ENCODE measurements around the gene KLF15.

Gene KLF15

DNA sequence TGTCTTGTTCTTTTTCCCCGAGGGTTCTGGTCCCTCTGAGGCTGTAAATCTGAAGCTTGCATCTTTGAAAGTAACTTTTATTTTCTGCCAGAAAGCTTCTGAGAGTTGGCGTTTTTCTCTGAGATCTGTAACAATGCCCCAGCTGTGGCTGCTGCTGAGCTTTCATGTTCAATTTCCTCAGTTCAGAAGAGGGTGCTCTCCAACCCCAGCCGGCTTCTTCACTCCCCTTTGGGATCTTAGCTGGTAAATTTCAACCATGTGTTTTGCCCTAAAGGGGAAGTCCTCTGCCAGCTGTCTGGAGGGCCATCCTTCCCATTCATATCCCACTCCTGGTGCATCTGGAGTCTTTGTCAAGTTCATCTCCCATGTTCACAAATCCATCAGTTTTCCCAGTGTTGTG lies 19.2 kb upstream of the KLF15 start:
- no peak for DNase-seq
- H3K9me3 ChIP-seq (ENCODE audit: control extremely low read depth in 1 of 5, control insufficient read depth in 4 of 5, insufficient read depth in 2 of 5, low read depth in 1 of 5, low read length in 4 of 5): no peaks in the 10 kb centered on the region
- no peak overlapping the region for H3K27ac ChIP-seq (ENCODE audit: insufficient read depth in 1 of 2, low read depth in 1 of 2, low read length in 2 of 2, poor library complexity in 1 of 2, severe bottlenecking in 2 of 2)
- no peaks in the 10 kb centered on the region for H3K36me3 ChIP-seq (ENCODE audit: control insufficient read depth in 4 of 4, insufficient read depth in 4 of 4, low read length in 3 of 4)
- H3K27me3 ChIP-seq (replicated peaks in 2 of 5; ENCODE audit: control insufficient read depth in 4 of 5, insufficient read depth in 5 of 5, low read length in 4 of 5): peaks cover 0 to 4% (median 0%) of the 10 kb centered on the region in 5 experiments
- POLR2A ChIA-PET: no interaction called here
- CTCF ChIA-PET: no interaction called here
- 69% methylated on average over 3 of the region's 3 CpGs for WGBS (ENCODE audit: insufficient coverage)
- H3K4me1 ChIP-seq (ENCODE audit: control extremely low read depth in 1 of 4, control insufficient read depth in 4 of 4, insufficient read depth in 4 of 4, low read length in 3 of 4): peaks cover 0 to 7% (median under 1%) of the 10 kb centered on the region in 4 experiments
- no peak overlapping the region for H3K4me3 ChIP-seq (ENCODE audit: control insufficient read depth in 1 of 7, extremely low read depth in 1 of 7, insufficient read depth in 4 of 7, low read depth in 2 of 7, low read length in 6 of 7)

DNA sequence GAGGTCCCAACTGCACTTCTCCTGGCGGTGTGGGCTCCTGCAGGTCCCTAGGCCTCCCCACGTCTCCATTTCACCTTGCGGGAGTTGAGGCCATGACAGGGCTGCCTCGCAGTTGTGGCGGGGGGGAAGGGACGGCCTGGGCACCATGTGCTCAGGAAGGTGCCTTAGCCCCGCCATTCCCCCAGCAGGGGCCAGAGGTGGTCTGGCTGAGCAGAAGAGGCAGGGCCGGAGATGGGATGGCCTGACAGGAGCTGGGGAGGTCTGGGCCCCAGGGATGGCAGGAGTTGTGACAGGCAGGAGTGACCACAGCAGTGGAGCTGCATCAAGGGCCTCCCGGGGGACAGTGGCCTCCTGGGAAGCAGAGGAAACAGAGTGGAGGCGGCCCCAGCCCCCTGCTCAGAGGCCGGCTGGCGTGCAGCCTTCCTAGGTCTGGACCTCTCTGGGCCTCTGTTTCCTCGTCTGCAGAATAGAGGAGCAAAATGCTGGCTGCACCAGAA lies 18.7 kb upstream of the KLF15 start:
- Histone ChIP-seq H3K4me3 (ENCODE audit: control insufficient read depth in 1 of 7, extremely low read depth in 1 of 7, insufficient read depth in 4 of 7, low read depth in 2 of 7, low read length in 6 of 7) (no peak overlapping the region), H3K27ac (ENCODE audit: insufficient read depth in 1 of 2, low read depth in 1 of 2, low read length in 2 of 2, poor library complexity in 1 of 2, severe bottlenecking in 2 of 2) (no peak overlapping the region), H3K36me3 (ENCODE audit: control insufficient read depth in 4 of 4, insufficient read depth in 4 of 4, low read length in 3 of 4) (no peaks in the 10 kb centered on the region), H3K4me1 (ENCODE audit: control extremely low read depth in 1 of 4, control insufficient read depth in 4 of 4, insufficient read depth in 4 of 4, low read length in 3 of 4) (peaks cover 0 to 7% (median under 1%) of the 10 kb centered on the region in 4 experiments), H3K27me3 (replicated peaks in 2 of 5; ENCODE audit: control insufficient read depth in 4 of 5, insufficient read depth in 5 of 5, low read length in 4 of 5) (peaks cover 0 to 5% (median 0%) of the 10 kb centered on the region in 5 experiments), H3K9me3 (ENCODE audit: control extremely low read depth in 1 of 5, control insufficient read depth in 4 of 5, insufficient read depth in 2 of 5, low read depth in 1 of 5, low read length in 4 of 5) (no peaks in the 10 kb centered on the region)
- no peak for DNase-seq
- 97% methylated on average over 10 of the region's 13 CpGs for WGBS (ENCODE audit: insufficient coverage)
- CTCF ChIA-PET: no interaction called here
- POLR2A ChIA-PET: no interaction called here

DNA sequence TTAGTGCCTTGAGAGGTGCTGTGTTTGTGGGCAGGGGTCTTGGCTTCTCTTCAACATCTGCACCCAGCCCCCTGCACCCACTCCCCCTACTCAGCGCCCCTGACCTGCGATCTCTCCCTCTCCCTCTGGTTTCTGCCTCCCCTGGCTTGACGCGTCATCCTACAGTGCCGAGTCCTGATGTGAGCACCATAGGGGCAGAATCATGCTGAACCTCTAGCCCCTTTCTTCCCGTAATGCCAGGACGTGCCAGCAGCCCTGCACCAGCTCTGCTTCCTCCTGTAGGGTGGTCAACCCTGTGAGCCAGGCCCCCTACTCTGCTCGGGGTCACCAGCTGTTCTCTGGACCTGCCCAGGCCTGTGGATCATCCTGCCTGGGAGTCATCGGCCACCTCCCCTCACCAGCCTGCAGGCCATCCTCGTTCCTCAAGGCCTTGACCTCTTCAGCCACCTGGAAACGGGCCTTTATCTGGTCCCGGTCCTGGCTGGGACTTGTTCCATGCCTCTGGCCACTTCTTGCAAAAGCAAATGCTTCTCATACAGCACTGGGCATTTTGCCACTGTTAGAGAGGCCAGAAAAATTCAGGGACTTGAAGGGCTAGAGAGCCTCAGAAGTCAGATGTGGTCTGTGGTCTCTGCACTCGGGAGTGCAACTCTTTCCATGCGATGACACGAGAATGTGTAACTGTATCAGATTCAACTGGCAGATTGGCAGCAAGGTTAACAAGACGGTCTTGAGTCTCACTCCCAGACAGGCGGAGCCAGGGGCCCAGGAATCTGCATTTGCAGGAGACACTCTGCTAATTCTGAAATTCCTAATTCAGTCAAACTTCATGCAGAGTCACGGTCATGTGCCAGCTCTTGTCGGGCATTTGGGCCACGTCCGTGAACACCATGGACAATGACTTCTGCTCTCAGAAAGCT lies 16.7 kb upstream of the KLF15 start:
- DNase-seq: no peak
- WGBS (ENCODE audit: insufficient coverage): 94% methylated on average over 20 of the region's 21 CpGs

DNA sequence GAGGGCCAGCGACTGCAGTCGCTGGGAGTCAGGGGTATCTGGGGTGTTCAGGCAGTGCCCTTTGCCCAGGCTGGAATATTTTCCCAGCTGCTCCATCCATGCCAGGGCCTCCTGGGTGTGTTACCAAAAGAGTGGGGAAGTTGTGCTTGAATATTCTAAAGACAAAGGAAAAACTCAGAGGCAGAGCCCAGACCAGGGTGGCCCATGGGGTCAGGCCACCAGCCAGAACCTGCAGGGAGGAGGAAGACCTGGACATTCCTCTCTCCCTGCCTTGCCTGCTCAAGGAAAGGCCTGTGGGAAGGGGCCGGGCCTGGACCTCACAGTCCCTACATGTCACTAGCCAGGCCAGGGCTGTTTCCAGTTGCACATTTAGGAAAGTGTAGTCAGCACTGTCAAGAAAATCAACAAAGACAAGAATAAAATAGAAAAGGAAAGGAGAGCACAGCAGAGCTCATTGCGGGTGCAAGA lies 16.0 kb upstream of the KLF15 start:
- H3K36me3 ChIP-seq (ENCODE audit: control insufficient read depth in 4 of 4, insufficient read depth in 4 of 4, low read length in 3 of 4): no peaks in the 10 kb centered on the region
- DNase-seq: no peak
- H3K27ac ChIP-seq (ENCODE audit: insufficient read depth in 1 of 2, low read depth in 1 of 2, low read length in 2 of 2, poor library complexity in 1 of 2, severe bottlenecking in 2 of 2): no peak overlapping the region
- peaks cover 0 to 6% (median under 1%) of the 10 kb centered on the region in 4 experiments for H3K4me1 ChIP-seq (ENCODE audit: control extremely low read depth in 1 of 4, control insufficient read depth in 4 of 4, insufficient read depth in 4 of 4, low read length in 3 of 4)
- POLR2A ChIA-PET: no interaction called here
- no peak overlapping the region for H3K4me3 ChIP-seq (ENCODE audit: control insufficient read depth in 1 of 7, extremely low read depth in 1 of 7, insufficient read depth in 4 of 7, low read depth in 2 of 7, low read length in 6 of 7)
- CTCF ChIA-PET: no interaction called here
- 86% methylated on average over 1 of the region's 4 CpGs for WGBS (ENCODE audit: insufficient coverage)
- H3K27me3 ChIP-seq (replicated peaks in 2 of 5; ENCODE audit: control insufficient read depth in 4 of 5, insufficient read depth in 5 of 5, low read length in 4 of 5): peaks cover 0 to 3% (median 0%) of the 10 kb centered on the region in 5 experiments
- no peaks in the 10 kb centered on the region for H3K9me3 ChIP-seq (ENCODE audit: control extremely low read depth in 1 of 5, control insufficient read depth in 4 of 5, insufficient read depth in 2 of 5, low read depth in 1 of 5, low read length in 4 of 5)

More for the DNA sequence above, 16.7 kb upstream of the KLF15 start:
- POLR2A ChIA-PET: no interaction called here
- Histone ChIP-seq H3K4me1 (ENCODE audit: control extremely low read depth in 1 of 4, control insufficient read depth in 4 of 4, insufficient read depth in 4 of 4, low read length in 3 of 4) (peaks cover 0 to 7% (median under 1%) of the 10 kb centered on the region in 4 experiments), H3K27ac (ENCODE audit: insufficient read depth in 1 of 2, low read depth in 1 of 2, low read length in 2 of 2, poor library complexity in 1 of 2, severe bottlenecking in 2 of 2) (no peak overlapping the region), H3K36me3 (ENCODE audit: control insufficient read depth in 4 of 4, insufficient read depth in 4 of 4, low read length in 3 of 4) (no peaks in the 10 kb centered on the region), H3K27me3 (replicated peaks in 2 of 5; ENCODE audit: control insufficient read depth in 4 of 5, insufficient read depth in 5 of 5, low read length in 4 of 5) (peaks cover 0 to 3% (median 0%) of the 10 kb centered on the region in 5 experiments), H3K4me3 (ENCODE audit: control insufficient read depth in 1 of 7, extremely low read depth in 1 of 7, insufficient read depth in 4 of 7, low read depth in 2 of 7, low read length in 6 of 7) (no peak overlapping the region), H3K9me3 (ENCODE audit: control extremely low read depth in 1 of 5, control insufficient read depth in 4 of 5, insufficient read depth in 2 of 5, low read depth in 1 of 5, low read length in 4 of 5) (no peaks in the 10 kb centered on the region)
- CTCF ChIA-PET: no interaction called here

DNA sequence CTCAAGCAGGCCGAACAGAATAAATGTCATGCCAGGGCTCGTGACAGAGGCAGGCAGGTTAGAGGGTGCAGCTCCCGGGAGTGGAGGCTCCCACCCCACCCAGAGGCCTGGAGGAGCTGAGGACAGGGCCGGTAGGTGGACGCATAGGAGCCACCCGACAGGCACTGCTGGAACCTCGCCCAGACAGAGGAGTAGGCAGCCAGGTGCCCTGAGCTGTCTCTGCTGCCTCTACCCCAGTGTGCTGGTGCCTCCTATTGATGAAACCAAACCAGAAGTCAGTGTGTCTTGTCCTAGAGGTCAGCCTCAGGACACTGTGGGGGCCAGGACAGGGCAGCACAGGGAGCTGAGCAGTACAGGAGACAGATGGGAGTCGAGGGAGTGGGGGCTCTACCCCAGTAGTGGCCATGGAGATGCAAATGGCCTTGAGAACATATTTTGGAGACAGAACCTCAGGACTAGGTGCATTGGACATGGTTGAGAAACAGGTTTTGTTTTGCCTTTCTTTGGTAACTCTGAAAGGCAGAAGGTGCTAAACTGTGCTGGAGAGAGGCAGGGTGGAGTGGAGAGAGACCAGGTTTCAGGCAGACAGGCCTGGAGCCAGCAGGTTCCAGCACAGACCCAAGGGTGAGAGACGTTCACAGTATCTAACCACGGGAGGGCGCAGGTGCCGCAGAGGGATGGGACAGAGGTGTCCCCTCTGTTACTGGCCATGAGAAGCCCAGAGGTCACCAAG lies 15.4 kb upstream of the KLF15 start:
- Histone ChIP-seq H3K27ac (ENCODE audit: insufficient read depth in 1 of 2, low read depth in 1 of 2, low read length in 2 of 2, poor library complexity in 1 of 2, severe bottlenecking in 2 of 2) (no peak overlapping the region), H3K9me3 (ENCODE audit: control extremely low read depth in 1 of 5, control insufficient read depth in 4 of 5, insufficient read depth in 2 of 5, low read depth in 1 of 5, low read length in 4 of 5) (no peaks in the 10 kb centered on the region), H3K36me3 (ENCODE audit: control insufficient read depth in 4 of 4, insufficient read depth in 4 of 4, low read length in 3 of 4) (no peaks in the 10 kb centered on the region), H3K27me3 (replicated peaks in 2 of 5; ENCODE audit: control insufficient read depth in 4 of 5, insufficient read depth in 5 of 5, low read length in 4 of 5) (peaks cover 0 to 3% (median 0%) of the 10 kb centered on the region in 5 experiments), H3K4me1 (ENCODE audit: control extremely low read depth in 1 of 4, control insufficient read depth in 4 of 4, insufficient read depth in 4 of 4, low read length in 3 of 4) (peaks cover 0 to 3% (median 0%) of the 10 kb centered on the region in 4 experiments), H3K4me3 (ENCODE audit: control insufficient read depth in 1 of 7, extremely low read depth in 1 of 7, insufficient read depth in 4 of 7, low read depth in 2 of 7, low read length in 6 of 7) (no peak overlapping the region)
- 98% methylated on average over 12 of the region's 12 CpGs for WGBS (ENCODE audit: insufficient coverage)
- CTCF ChIA-PET: no interaction called here
- POLR2A ChIA-PET: no interaction called here
- DNase-seq: no peak

DNA sequence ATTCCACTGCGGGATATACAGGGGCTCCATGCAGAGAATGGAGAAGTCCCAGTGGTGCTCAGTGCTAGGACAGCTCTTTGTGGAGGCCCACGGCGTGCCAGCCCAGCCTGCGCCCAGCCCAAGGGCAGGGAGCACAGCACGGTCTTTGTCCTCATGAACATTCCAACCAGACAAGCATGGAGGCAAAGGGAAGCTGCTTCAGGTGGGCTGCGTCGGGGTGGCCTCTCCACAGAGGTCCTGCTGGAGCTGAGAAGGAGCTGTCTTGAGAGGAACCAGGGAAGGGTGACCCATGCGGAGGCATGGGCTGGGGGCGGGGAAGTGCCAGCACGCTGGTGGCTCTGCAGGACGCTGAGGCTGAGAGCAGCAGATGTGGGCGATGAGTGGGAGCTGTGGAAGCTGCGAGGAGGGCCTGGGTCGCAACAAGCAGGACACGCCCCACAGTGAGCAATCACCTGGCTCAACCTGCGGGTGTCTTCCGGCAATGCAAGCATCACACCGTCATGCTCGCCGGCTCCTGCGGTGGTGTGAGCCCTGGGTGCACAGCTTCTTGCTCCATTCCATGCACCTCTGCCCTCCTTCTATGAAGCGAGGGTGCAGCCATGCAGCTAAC lies 14.0 kb upstream of the KLF15 start:
- Histone ChIP-seq H3K4me1 (ENCODE audit: control extremely low read depth in 1 of 4, control insufficient read depth in 4 of 4, insufficient read depth in 4 of 4, low read length in 3 of 4) (no peaks in the 10 kb centered on the region), H3K27me3 (replicated peaks in 2 of 5; ENCODE audit: control insufficient read depth in 4 of 5, insufficient read depth in 5 of 5, low read length in 4 of 5) (peaks cover 0 to 3% (median 0%) of the 10 kb centered on the region in 5 experiments), H3K4me3 (ENCODE audit: control insufficient read depth in 1 of 7, extremely low read depth in 1 of 7, insufficient read depth in 4 of 7, low read depth in 2 of 7, low read length in 6 of 7) (no peak overlapping the region), H3K36me3 (ENCODE audit: control insufficient read depth in 4 of 4, insufficient read depth in 4 of 4, low read length in 3 of 4) (no peaks in the 10 kb centered on the region), H3K27ac (ENCODE audit: insufficient read depth in 1 of 2, low read depth in 1 of 2, low read length in 2 of 2, poor library complexity in 1 of 2, severe bottlenecking in 2 of 2) (no peak overlapping the region), H3K9me3 (ENCODE audit: control extremely low read depth in 1 of 5, control insufficient read depth in 4 of 5, insufficient read depth in 2 of 5, low read depth in 1 of 5, low read length in 4 of 5) (no peaks in the 10 kb centered on the region)
- ChIA-PET CTCF (interaction anchor here (0.6 kb wide), 1 partner anchor 39 kb away, joined by 5 read pairs; no protein-coding TSS in a partner anchor), POLR2A (no interaction called here)
- no peak for DNase-seq
- WGBS (ENCODE audit: insufficient coverage): 96% methylated on average over 22 of the region's 22 CpGs

All from common myeloid progenitor, CD34-positive (primary cell).